Liver (tissue), 9 donors: Measurements from ENCODE around the gene PMP22. TPM values are rescaled to one million over a fixed set of nuclear protein-coding genes. Genes with fewer than 3 reads are reported as not detected.

Experiments
- DNase-seq: peaks from one replicate; pipeline ENCODE4 v3.0.0-alpha.2; 2017; ENCODE audit warnings: low spot score
- H3K27ac ChIP-seq, 2 donors: one replicate each; pipeline ENCODE4 v1.7.0; 2013; ENCODE audit warnings: inconsistent platforms in 2 of 2, low read length in 2 of 2, control low read depth in 1 of 2, low read depth in 1 of 2, mild to moderate bottlenecking in 1 of 2
- H3K27me3 ChIP-seq, 4 donors: one replicate each; pipeline versions ENCODE4 v1.6.1 to v1.7.0; 2013; ENCODE audit warnings: low read length in 3 of 4, inconsistent platforms in 1 of 4, mild to moderate bottlenecking in 1 of 4, moderate library complexity in 1 of 4; ENCODE audit not compliant: control insufficient read depth in 4 of 4, insufficient read depth in 4 of 4
- H3K36me3 ChIP-seq, 4 donors: one replicate each; pipeline versions ENCODE4 v1.6.1 to v1.7.0; 2013; ENCODE audit warnings: low read length in 3 of 4, mild to moderate bottlenecking in 3 of 4, low read depth in 1 of 4, moderate library complexity in 1 of 4; ENCODE audit not compliant: control insufficient read depth in 4 of 4, insufficient read depth in 3 of 4
- H3K4me1 ChIP-seq, 4 donors: one replicate each; pipeline versions ENCODE4 v1.6.1 to v1.7.0; 2013; ENCODE audit warnings: low read length in 3 of 4, mild to moderate bottlenecking in 3 of 4, moderate library complexity in 1 of 4; ENCODE audit not compliant: control insufficient read depth in 4 of 4, insufficient read depth in 4 of 4
- H3K4me3 ChIP-seq, 3 donors: one replicate each; pipeline versions ENCODE4 v1.6.1 to v1.7.0; 2013; ENCODE audit warnings: low read length in 3 of 3, control low read depth in 1 of 3, low read depth in 1 of 3, mild to moderate bottlenecking in 1 of 3
- H3K9ac ChIP-seq, 2 donors: one replicate each; pipeline ENCODE4 v1.7.0; 2013; ENCODE audit warnings: low read length in 2 of 2, mild to moderate bottlenecking in 2 of 2, moderate library complexity in 2 of 2, control low read depth in 1 of 2, low read depth in 1 of 2
- H3K9me3 ChIP-seq, 4 donors: one replicate each; pipeline versions ENCODE4 v1.6.1 to v1.7.0; 2013; ENCODE audit warnings: low read length in 3 of 4; ENCODE audit not compliant: control insufficient read depth in 4 of 4
- ATF3 ChIP-seq: IDR thresholded peaks from 2 replicates; pipeline ENCODE4 v1.6.1; 2016; ENCODE audit warnings: antibody characterized with exemption
- CTCF ChIP-seq: fragments of 150-350 bp; IDR thresholded peaks from 2 replicates; pipeline ENCODE4 v1.5.1; 2017; ENCODE audit warnings: improper control_type of control experiment, low read depth, low read length; ENCODE audit not compliant: missing input control
- EGR1 ChIP-seq, 2 donors: IDR thresholded peaks; 2 replicates each; pipeline ENCODE4 v1.6.1; 2016 to 2018; ENCODE audit warnings: antibody characterized with exemption in 2 of 2, low read depth in 2 of 2
- FOXA1 ChIP-seq: IDR thresholded peaks from 2 replicates; pipeline ENCODE4 v1.6.1; 2016; ENCODE audit warnings: antibody characterized with exemption
- FOXA2 ChIP-seq: IDR thresholded peaks from 2 replicates; pipeline ENCODE4 v1.6.1; 2016; ENCODE audit warnings: antibody characterized with exemption
- GABPA ChIP-seq, 2 donors: IDR thresholded peaks in 1 of 2; conservative IDR thresholded peaks in 1 of 2; 2 replicates each; pipeline ENCODE4 v1.6.1; 2016; ENCODE audit warnings: antibody characterized with exemption in 2 of 2, mild to moderate bottlenecking in 1 of 2, moderate library complexity in 1 of 2
- HNF4A ChIP-seq, 2 donors: conservative IDR thresholded peaks; 2 replicates each; pipeline ENCODE4 v1.6.1; 2016; ENCODE audit warnings: antibody characterized with exemption in 2 of 2, mild to moderate bottlenecking in 2 of 2
- JUND ChIP-seq, 2 donors: IDR thresholded peaks; 2 replicates each; pipeline ENCODE4 v1.6.1; 2016; ENCODE audit warnings: antibody characterized with exemption in 2 of 2
- NR2F2 ChIP-seq: IDR thresholded peaks from 2 replicates; pipeline ENCODE4 v1.6.1; 2016; ENCODE audit warnings: antibody characterized with exemption
- RAD21 ChIP-seq, 2 donors: IDR thresholded peaks; 2 replicates each; pipeline ENCODE4 v1.6.1; 2016; ENCODE audit warnings: antibody characterized with exemption in 2 of 2, mild to moderate bottlenecking in 2 of 2
- RXRA ChIP-seq, 2 donors: IDR thresholded peaks; 2 replicates each; pipeline ENCODE4 v1.6.1; 2017 to 2018; ENCODE audit warnings: antibody characterized with exemption in 2 of 2, mild to moderate bottlenecking in 1 of 2
- SP1 ChIP-seq: IDR thresholded peaks from 2 replicates; pipeline ENCODE4 v1.6.1; 2018; ENCODE audit warnings: antibody characterized with exemption, mild to moderate bottlenecking
- TAF1 ChIP-seq: conservative IDR thresholded peaks from 2 replicates; pipeline ENCODE4 v1.6.1; 2016; ENCODE audit warnings: antibody characterized with exemption, mild to moderate bottlenecking
- YY1 ChIP-seq: IDR thresholded peaks from 2 replicates; pipeline ENCODE4 v1.6.1; 2016; ENCODE audit warnings: antibody characterized with exemption, mild to moderate bottlenecking
- WGBS: extraction: QIAGEN DNeasy Blood & Tissue Kit; methylation state at CpG from one replicate; pipeline ENCODE4 v1.1.7; 2013; 5-methylcytosine and 5-hydroxymethylcytosine counted together
- polyA plus RNA-seq, 2 donors: library from polyadenylated mRNA; stranded (reverse) in 1 of 2; unstranded in 1 of 2; fragments of 200-250 nt in 1 of 2; fragments of >200 nt in 1 of 2; fragmentation: Nextera tagmentation in 1 of 2; extraction: Ambion mirVana in 1 of 2; gene quantifications; one replicate each; pipeline versions ENCODE4 v1.2.1 to v1.2.3, GENCODE V29; 2013 to 2015
- total RNA-seq, 2 donors: library from RNA; depleted of rRNA; stranded (reverse); fragments of >200 nt; gene quantifications; one replicate each; pipeline ENCODE4 v1.2.3, GENCODE V29; 2014
- TF ChIP-seq, protein P1 (sequence below): IDR thresholded peaks from 2 replicates; pipeline ENCODE4 v1.6.1; 2016; ENCODE audit warnings: antibody characterized with exemption
- TF ChIP-seq, protein P2 (sequence below): IDR thresholded peaks from 2 replicates; pipeline ENCODE4 v1.6.1; 2016; ENCODE audit warnings: antibody characterized with exemption
- donor health status: healthy.
- donor health status: healthy.
- donor health status: healthy.
- donor health status: healthy.
- donor health status: healthy.

Gene PMP22
- total and polyA plus RNA-seq, 4 donors = 3.2 to 9.1 (median 5.7) TPM

DNA sequence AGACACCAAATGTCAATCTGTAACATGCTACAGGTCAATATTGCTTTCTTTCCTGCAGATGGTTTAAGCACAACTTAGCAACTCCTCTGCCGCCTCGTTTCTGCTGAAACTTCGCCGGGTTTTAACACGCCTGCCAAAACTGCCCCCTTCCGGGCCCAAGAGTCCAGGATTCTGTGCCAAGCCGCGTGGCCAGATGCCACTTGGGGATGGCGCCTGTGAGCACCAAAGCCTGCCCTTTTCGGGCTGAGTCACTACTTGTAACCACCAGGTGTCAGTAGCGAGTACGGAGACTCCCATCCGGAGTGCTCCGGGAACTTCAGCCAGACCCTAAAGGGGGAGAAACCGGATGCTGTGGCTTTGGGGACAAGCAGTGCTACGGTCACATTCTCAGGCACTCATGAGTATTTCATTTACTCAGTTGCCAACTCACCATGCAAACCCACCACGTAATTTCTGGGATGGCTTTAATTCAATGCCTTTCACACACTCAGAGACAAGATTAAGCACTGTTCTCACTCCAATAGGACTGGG, 7.8 kb downstream of the PMP22 start (continued):
- TF ChIP-seq GABPA (IDR thresholded peaks at IDR 0.05 in 1 of 2, conservative IDR thresholded peaks at IDR 0.05 in 1 of 2) (no peak), RAD21 (IDR thresholded peaks at IDR 0.05) (peak; percentile 75 to 88), CTCF (peak; percentile 82), YY1 (peak; percentile 25)

- H3K27me3 ChIP-seq = peaks cover 0 to under 1% (median 0%) of the 10 kb centered on the region in 4 donors
- peaks cover 0 to 25% (median 19%) of the 10 kb centered on the region in 4 donors for H3K4me1 ChIP-seq
- no peak overlapping the region for H3K27ac ChIP-seq
- H3K36me3 ChIP-seq = no peaks in the 10 kb centered on the region
- no peaks in the 10 kb centered on the region for H3K9me3 ChIP-seq
- TF ChIP-seq EGR1 (IDR thresholded peaks at IDR 0.05; ENCODE audit: low read depth in 2 of 2) (no peak), YY1 (no peak), NR2F2 (no peak), GABPA (IDR thresholded peaks at IDR 0.05 in 1 of 2, conservative IDR thresholded peaks at IDR 0.05 in 1 of 2) (no peak), SP1 (no peak), FOXA2 (no peak), TAF1 (no peak), CTCF (no peak), HNF4A (conservative IDR thresholded peaks at IDR 0.05) (no peak), RAD21 (IDR thresholded peaks at IDR 0.05) (no peak), FOXA1 (no peak), RXRA (IDR thresholded peaks at IDR 0.05) (no peak), ATF3 (no peak), JUND (IDR thresholded peaks at IDR 0.05) (no peak)
- TF ChIP-seq, protein P1, sequence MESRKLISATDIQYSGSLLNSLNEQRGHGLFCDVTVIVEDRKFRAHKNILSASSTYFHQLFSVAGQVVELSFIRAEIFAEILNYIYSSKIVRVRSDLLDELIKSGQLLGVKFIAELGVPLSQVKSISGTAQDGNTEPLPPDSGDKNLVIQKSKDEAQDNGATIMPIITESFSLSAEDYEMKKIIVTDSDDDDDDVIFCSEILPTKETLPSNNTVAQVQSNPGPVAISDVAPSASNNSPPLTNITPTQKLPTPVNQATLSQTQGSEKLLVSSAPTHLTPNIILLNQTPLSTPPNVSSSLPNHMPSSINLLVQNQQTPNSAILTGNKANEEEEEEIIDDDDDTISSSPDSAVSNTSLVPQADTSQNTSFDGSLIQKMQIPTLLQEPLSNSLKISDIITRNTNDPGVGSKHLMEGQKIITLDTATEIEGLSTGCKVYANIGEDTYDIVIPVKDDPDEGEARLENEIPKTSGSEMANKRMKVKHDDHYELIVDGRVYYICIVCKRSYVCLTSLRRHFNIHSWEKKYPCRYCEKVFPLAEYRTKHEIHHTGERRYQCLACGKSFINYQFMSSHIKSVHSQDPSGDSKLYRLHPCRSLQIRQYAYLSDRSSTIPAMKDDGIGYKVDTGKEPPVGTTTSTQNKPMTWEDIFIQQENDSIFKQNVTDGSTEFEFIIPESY = no peak
- TF ChIP-seq, protein P2, sequence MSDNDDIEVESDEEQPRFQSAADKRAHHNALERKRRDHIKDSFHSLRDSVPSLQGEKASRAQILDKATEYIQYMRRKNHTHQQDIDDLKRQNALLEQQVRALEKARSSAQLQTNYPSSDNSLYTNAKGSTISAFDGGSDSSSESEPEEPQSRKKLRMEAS = no peak
- 62% methylated on average over 7 of the region's 7 CpGs for WGBS
- H3K4me3 ChIP-seq = no peak overlapping the region
- no peak for DNase-seq
- H3K9ac ChIP-seq = no peak overlapping the region
These were observed 8.4 kb downstream of the PMP22 start for GRCh38 chr17:15256689-15257088.
